Liver (tissue), 9 donors: ENCODE measurements around the gene PHTF2. TPM values are rescaled to one million over a fixed set of nuclear protein-coding genes. Genes with fewer than 3 reads are reported as not detected.

ENCODE experiments used
- DNase-seq: peaks from one replicate; pipeline ENCODE4 v3.0.0-alpha.2; 2017; ENCODE audit warnings: low spot score
- H3K27ac ChIP-seq, 2 donors: one replicate each; pipeline ENCODE4 v1.7.0; 2013; ENCODE audit warnings: inconsistent platforms in 2 of 2, low read length in 2 of 2, control low read depth in 1 of 2, low read depth in 1 of 2, mild to moderate bottlenecking in 1 of 2
- H3K27me3 ChIP-seq, 4 donors: one replicate each; pipeline versions ENCODE4 v1.6.1 to v1.7.0; 2013; ENCODE audit warnings: low read length in 3 of 4, inconsistent platforms in 1 of 4, mild to moderate bottlenecking in 1 of 4, moderate library complexity in 1 of 4; ENCODE audit not compliant: control insufficient read depth in 4 of 4, insufficient read depth in 4 of 4
- H3K36me3 ChIP-seq, 4 donors: one replicate each; pipeline versions ENCODE4 v1.6.1 to v1.7.0; 2013; ENCODE audit warnings: low read length in 3 of 4, mild to moderate bottlenecking in 3 of 4, low read depth in 1 of 4, moderate library complexity in 1 of 4; ENCODE audit not compliant: control insufficient read depth in 4 of 4, insufficient read depth in 3 of 4
- H3K4me1 ChIP-seq, 4 donors: one replicate each; pipeline versions ENCODE4 v1.6.1 to v1.7.0; 2013; ENCODE audit warnings: low read length in 3 of 4, mild to moderate bottlenecking in 3 of 4, moderate library complexity in 1 of 4; ENCODE audit not compliant: control insufficient read depth in 4 of 4, insufficient read depth in 4 of 4
- H3K4me3 ChIP-seq, 3 donors: one replicate each; pipeline versions ENCODE4 v1.6.1 to v1.7.0; 2013; ENCODE audit warnings: low read length in 3 of 3, control low read depth in 1 of 3, low read depth in 1 of 3, mild to moderate bottlenecking in 1 of 3
- H3K9ac ChIP-seq, 2 donors: one replicate each; pipeline ENCODE4 v1.7.0; 2013; ENCODE audit warnings: low read length in 2 of 2, mild to moderate bottlenecking in 2 of 2, moderate library complexity in 2 of 2, control low read depth in 1 of 2, low read depth in 1 of 2
- H3K9me3 ChIP-seq, 4 donors: one replicate each; pipeline versions ENCODE4 v1.6.1 to v1.7.0; 2013; ENCODE audit warnings: low read length in 3 of 4; ENCODE audit not compliant: control insufficient read depth in 4 of 4
- ATF3 ChIP-seq: IDR thresholded peaks from 2 replicates; pipeline ENCODE4 v1.6.1; 2016; ENCODE audit warnings: antibody characterized with exemption
- CTCF ChIP-seq: fragments of 150-350 bp; IDR thresholded peaks from 2 replicates; pipeline ENCODE4 v1.5.1; 2017; ENCODE audit warnings: improper control_type of control experiment, low read depth, low read length; ENCODE audit not compliant: missing input control
- EGR1 ChIP-seq, 2 donors: IDR thresholded peaks; 2 replicates each; pipeline ENCODE4 v1.6.1; 2016 to 2018; ENCODE audit warnings: antibody characterized with exemption in 2 of 2, low read depth in 2 of 2
- FOXA1 ChIP-seq: IDR thresholded peaks from 2 replicates; pipeline ENCODE4 v1.6.1; 2016; ENCODE audit warnings: antibody characterized with exemption
- FOXA2 ChIP-seq: IDR thresholded peaks from 2 replicates; pipeline ENCODE4 v1.6.1; 2016; ENCODE audit warnings: antibody characterized with exemption
- GABPA ChIP-seq, 2 donors: IDR thresholded peaks in 1 of 2; conservative IDR thresholded peaks in 1 of 2; 2 replicates each; pipeline ENCODE4 v1.6.1; 2016; ENCODE audit warnings: antibody characterized with exemption in 2 of 2, mild to moderate bottlenecking in 1 of 2, moderate library complexity in 1 of 2
- HNF4A ChIP-seq, 2 donors: conservative IDR thresholded peaks; 2 replicates each; pipeline ENCODE4 v1.6.1; 2016; ENCODE audit warnings: antibody characterized with exemption in 2 of 2, mild to moderate bottlenecking in 2 of 2
- HNF4G ChIP-seq: IDR thresholded peaks from 2 replicates; pipeline ENCODE4 v1.6.1; 2016; ENCODE audit warnings: antibody characterized with exemption
- JUND ChIP-seq, 2 donors: IDR thresholded peaks; 2 replicates each; pipeline ENCODE4 v1.6.1; 2016; ENCODE audit warnings: antibody characterized with exemption in 2 of 2
- MAX ChIP-seq: IDR thresholded peaks from 2 replicates; pipeline ENCODE4 v1.6.1; 2016; ENCODE audit warnings: antibody characterized with exemption
- NR2F2 ChIP-seq: IDR thresholded peaks from 2 replicates; pipeline ENCODE4 v1.6.1; 2016; ENCODE audit warnings: antibody characterized with exemption
- RAD21 ChIP-seq, 2 donors: IDR thresholded peaks; 2 replicates each; pipeline ENCODE4 v1.6.1; 2016; ENCODE audit warnings: antibody characterized with exemption in 2 of 2, mild to moderate bottlenecking in 2 of 2
- REST ChIP-seq: IDR thresholded peaks from 2 replicates; pipeline ENCODE4 v1.6.1; 2016; ENCODE audit warnings: antibody characterized with exemption, mild to moderate bottlenecking
- RXRA ChIP-seq, 2 donors: IDR thresholded peaks; 2 replicates each; pipeline ENCODE4 v1.6.1; 2017 to 2018; ENCODE audit warnings: antibody characterized with exemption in 2 of 2, mild to moderate bottlenecking in 1 of 2
- SP1 ChIP-seq: IDR thresholded peaks from 2 replicates; pipeline ENCODE4 v1.6.1; 2018; ENCODE audit warnings: antibody characterized with exemption, mild to moderate bottlenecking
- TAF1 ChIP-seq: conservative IDR thresholded peaks from 2 replicates; pipeline ENCODE4 v1.6.1; 2016; ENCODE audit warnings: antibody characterized with exemption, mild to moderate bottlenecking
- YY1 ChIP-seq: IDR thresholded peaks from 2 replicates; pipeline ENCODE4 v1.6.1; 2016; ENCODE audit warnings: antibody characterized with exemption, mild to moderate bottlenecking
- ZBTB33 ChIP-seq: IDR thresholded peaks from 2 replicates; pipeline ENCODE4 v1.6.1; 2016; ENCODE audit warnings: antibody characterized with exemption
- WGBS: extraction: QIAGEN DNeasy Blood & Tissue Kit; methylation state at CpG from one replicate; pipeline ENCODE4 v1.1.7; 2013; 5-methylcytosine and 5-hydroxymethylcytosine counted together
- polyA plus RNA-seq, 2 donors: library from polyadenylated mRNA; stranded (reverse) in 1 of 2; unstranded in 1 of 2; fragments of 200-250 nt in 1 of 2; fragments of >200 nt in 1 of 2; fragmentation: Nextera tagmentation in 1 of 2; extraction: Ambion mirVana in 1 of 2; gene quantifications; one replicate each; pipeline versions ENCODE4 v1.2.1 to v1.2.3, GENCODE V29; 2013 to 2015
- total RNA-seq, 2 donors: library from RNA; depleted of rRNA; stranded (reverse); fragments of >200 nt; gene quantifications; one replicate each; pipeline ENCODE4 v1.2.3, GENCODE V29; 2014
- donor health status: healthy.
- donor health status: healthy.
- donor health status: healthy.
- donor health status: healthy.
- donor health status: healthy.

PHTF2 gene
- total and polyA plus RNA-seq, 4 donors = 2.2 to 7.3 (median 4.7) TPM

GRCh38 chr7:77788327-77788902 lies 10.2 kb upstream of the PHTF2 start:
- H3K36me3 ChIP-seq = no peaks in the 10 kb centered on the region
- H3K27ac ChIP-seq = no peak overlapping the region
- H3K4me1 ChIP-seq = peaks cover 4 to 24% (median 5%) of the 10 kb centered on the region in 4 donors
- H3K4me3 ChIP-seq = no peak overlapping the region
- no peak for DNase-seq
- peaks cover 0 to 4% (median 0%) of the 10 kb centered on the region in 4 donors for H3K9me3 ChIP-seq
- 95% methylated on average over 2 of the region's 2 CpGs for WGBS
- H3K27me3 ChIP-seq = no peaks in the 10 kb centered on the region
- TF ChIP-seq MAX (no peak), ZBTB33 (no peak), RXRA (IDR thresholded peaks at IDR 0.05) (no peak), TAF1 (no peak), FOXA2 (no peak), ATF3 (no peak), EGR1 (IDR thresholded peaks at IDR 0.05; ENCODE audit: low read depth in 2 of 2) (no peak), NR2F2 (no peak), YY1 (no peak), CTCF (no peak), RAD21 (IDR thresholded peaks at IDR 0.05) (no peak), REST (no peak), GABPA (IDR thresholded peaks at IDR 0.05 in 1 of 2, conservative IDR thresholded peaks at IDR 0.05 in 1 of 2) (no peak), SP1 (no peak), HNF4A (conservative IDR thresholded peaks at IDR 0.05) (no peak), FOXA1 (no peak), HNF4G (no peak), JUND (IDR thresholded peaks at IDR 0.05) (no peak)
- no peak overlapping the region for H3K9ac ChIP-seq
